BLaER1 treated with 17β-estradiol and CSF1 and Interleukin-3, amounts not matched to agents 10 nM and 100 nM (cell line): Measurements from ENCODE around the gene UBAP2.

Experiments
- H3K27ac ChIP-seq, 11 experiments: shearing (Covaris generic); formaldehyde crosslinking; 2 replicates each; pipeline ENCODE4 v1.8.1; 2022
- H3K27me3 ChIP-seq, 11 experiments: shearing (Covaris generic); formaldehyde crosslinking; 2 replicates each; pipeline ENCODE4 v1.8.1; 2022
- H3K36me3 ChIP-seq, 11 experiments: shearing (Covaris generic); formaldehyde crosslinking; 2 replicates each; pipeline ENCODE4 v1.8.1; 2022
- H3K4me1 ChIP-seq, 10 experiments: shearing (Covaris generic); formaldehyde crosslinking; 2 replicates each; pipeline ENCODE4 v1.8.1; 2022
- H3K4me2 ChIP-seq, 11 experiments: shearing (Covaris generic); formaldehyde crosslinking; 2 replicates each; pipeline ENCODE4 v1.8.1; 2022
- H3K4me3 ChIP-seq, 10 experiments: shearing (Covaris generic); formaldehyde crosslinking; 2 replicates each; pipeline ENCODE4 v1.8.1; 2022
- H3K9ac ChIP-seq, 11 experiments: shearing (Covaris generic); formaldehyde crosslinking; 2 replicates each; pipeline ENCODE4 v1.8.1; 2022
- H3K9me3 ChIP-seq, 11 experiments: shearing (Covaris generic); formaldehyde crosslinking; replicated peaks in 1 of 11; 2 replicates each; pipeline ENCODE4 v1.8.1; 2022
- H4K20me1 ChIP-seq, 11 experiments: shearing (Covaris generic); formaldehyde crosslinking; 2 replicates each; pipeline ENCODE4 v1.8.1; 2022
- Cebpa-rat ChIP-seq, 11 experiments: shearing (Covaris generic); IDR thresholded peaks; 2 replicates each; pipeline ENCODE4 v1.8.1; 2022

UBAP2 gene

DNA sequence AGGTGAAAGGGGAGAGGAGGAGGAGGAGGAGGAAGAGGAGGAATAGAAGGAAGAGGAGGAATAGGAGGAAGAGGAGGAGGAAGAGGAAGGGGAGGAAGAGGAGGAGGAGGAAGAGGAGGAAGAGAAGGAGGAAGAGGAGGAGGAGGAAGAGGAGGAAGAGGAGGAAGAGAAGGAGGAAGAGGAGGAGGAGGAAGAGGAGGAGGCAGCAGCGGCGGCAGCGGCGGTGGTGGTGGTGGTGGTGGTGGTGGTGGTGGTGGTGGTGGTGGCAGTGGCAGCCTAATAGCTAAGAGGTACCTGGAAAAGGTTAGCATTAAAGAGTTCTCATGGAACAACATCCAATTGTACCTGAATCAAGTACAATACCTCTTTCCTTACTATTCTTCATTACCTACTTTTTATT, 32.5 kb downstream of the UBAP2 start:
- Histone ChIP-seq H3K4me1 (peaks cover 0 to 4% (median 0%) of the 10 kb centered on the region in 10 experiments; a peak in 1 of 20 replicates), H3K9me3 (no peaks in the 10 kb centered on the region), H4K20me1 (peaks cover 35 to 100% (median 93%) of the 10 kb centered on the region in 11 experiments; a peak in 21 of 22 replicates), H3K4me2 (no peak overlapping the region), H3K36me3 (peaks cover 59 to 80% (median 65%) of the 10 kb centered on the region in 11 experiments), H3K4me3 (no peak overlapping the region), H3K9ac (no peak overlapping the region), H3K27me3 (no peaks in the 10 kb centered on the region), H3K27ac (no peak overlapping the region)
- no peak for TF ChIP-seq Cebpa-rat (IDR thresholded peaks at IDR 0.05)

DNA sequence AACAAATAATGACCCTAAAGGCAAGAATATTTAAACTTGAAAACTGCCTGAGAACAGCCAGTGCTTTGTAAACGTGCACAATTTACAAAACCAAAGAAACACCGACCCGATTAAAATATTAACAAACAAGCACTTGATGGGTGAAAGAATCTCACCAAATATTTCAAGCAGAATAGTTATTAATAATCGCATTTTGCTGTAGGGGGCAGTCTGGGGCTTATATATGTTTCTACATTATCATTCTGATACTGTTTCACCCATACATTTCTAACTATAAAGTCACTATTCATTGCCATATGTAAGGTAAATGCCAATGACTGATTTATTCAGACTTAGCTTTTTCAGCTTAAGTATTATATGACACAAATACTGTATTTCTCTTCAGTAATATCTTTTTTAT, 37.7 kb downstream of the UBAP2 start:
- Histone ChIP-seq H3K9ac (no peak overlapping the region), H3K27ac (no peak overlapping the region), H3K9me3 (no peaks in the 10 kb centered on the region), H3K4me3 (no peak overlapping the region), H3K36me3 (peaks cover 81 to 97% (median 89%) of the 10 kb centered on the region in 11 experiments), H3K4me2 (no peak overlapping the region), H3K4me1 (peaks cover 0 to 4% (median 0%) of the 10 kb centered on the region in 10 experiments; a peak in 1 of 20 replicates), H3K27me3 (no peaks in the 10 kb centered on the region), H4K20me1 (peaks cover 4 to 89% (median 70%) of the 10 kb centered on the region in 11 experiments; a peak in 18 of 22 replicates)
- no peak for TF ChIP-seq Cebpa-rat (IDR thresholded peaks at IDR 0.05)

DNA sequence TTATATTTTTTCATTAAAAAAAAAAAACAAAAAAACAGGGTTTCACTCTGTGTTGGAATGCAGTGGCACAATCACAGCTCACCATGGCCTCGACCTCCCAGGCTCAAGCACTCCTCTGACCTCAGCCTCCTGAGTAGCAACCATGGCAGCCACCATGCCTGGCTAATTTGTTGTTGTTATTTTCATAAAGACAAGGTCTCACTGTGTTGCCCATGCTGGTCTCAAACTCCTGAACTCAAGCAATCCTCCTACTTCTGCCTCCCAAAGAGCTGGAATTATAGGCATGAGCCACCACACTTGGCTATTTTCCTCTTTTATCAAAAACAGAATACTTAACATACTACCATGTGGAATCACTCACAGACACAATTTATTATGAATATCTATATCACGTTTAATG, 46.7 kb downstream of the UBAP2 start:
- no peak overlapping the region for H3K4me3 ChIP-seq
- peaks cover 0 to 54% (median 19%) of the 10 kb centered on the region in 11 experiments; a peak in 19 of 22 replicates for H4K20me1 ChIP-seq
- TF ChIP-seq Cebpa-rat (IDR thresholded peaks at IDR 0.05) = no peak
- H3K27me3 ChIP-seq = no peaks in the 10 kb centered on the region
- no peaks in the 10 kb centered on the region for H3K9me3 ChIP-seq
- no peak overlapping the region for H3K9ac ChIP-seq
- H3K36me3 ChIP-seq = peaks cover 85 to 100% (median 95%) of the 10 kb centered on the region in 11 experiments
- H3K27ac ChIP-seq = no peak overlapping the region
- no peaks in the 10 kb centered on the region for H3K4me1 ChIP-seq
- no peak overlapping the region for H3K4me2 ChIP-seq

DNA sequence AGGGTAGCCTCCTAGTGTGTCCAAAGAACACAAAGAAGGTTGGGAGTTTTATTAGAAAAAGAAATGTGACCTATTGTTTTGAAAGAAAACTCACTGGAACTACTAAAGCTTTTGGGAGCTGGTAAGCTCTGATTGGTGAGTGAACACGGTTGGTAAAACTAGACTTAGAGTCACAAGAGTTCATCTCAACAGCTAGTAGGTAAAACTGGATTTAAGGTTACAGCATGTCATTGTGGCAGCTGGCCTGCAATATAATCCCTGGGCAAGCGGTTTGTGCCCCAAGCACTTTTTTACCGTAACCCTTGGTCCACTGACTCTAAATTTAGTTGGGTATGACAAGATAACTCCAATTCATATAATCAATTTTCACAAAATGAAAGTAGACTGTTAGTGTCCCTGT, 47.4 kb downstream of the UBAP2 start:
- H3K4me3 ChIP-seq = no peak overlapping the region
- H3K9ac ChIP-seq = no peak overlapping the region
- H4K20me1 ChIP-seq = peaks cover 0 to 54% (median 17%) of the 10 kb centered on the region in 11 experiments; a peak in 19 of 22 replicates
- peaks cover 87 to 100% (median 95%) of the 10 kb centered on the region in 11 experiments for H3K36me3 ChIP-seq
- H3K9me3 ChIP-seq = no peaks in the 10 kb centered on the region
- no peak overlapping the region for H3K4me2 ChIP-seq
- H3K4me1 ChIP-seq = no peaks in the 10 kb centered on the region
- no peak overlapping the region for H3K27ac ChIP-seq
- H3K27me3 ChIP-seq = no peaks in the 10 kb centered on the region
- no peak for TF ChIP-seq Cebpa-rat (IDR thresholded peaks at IDR 0.05)

DNA sequence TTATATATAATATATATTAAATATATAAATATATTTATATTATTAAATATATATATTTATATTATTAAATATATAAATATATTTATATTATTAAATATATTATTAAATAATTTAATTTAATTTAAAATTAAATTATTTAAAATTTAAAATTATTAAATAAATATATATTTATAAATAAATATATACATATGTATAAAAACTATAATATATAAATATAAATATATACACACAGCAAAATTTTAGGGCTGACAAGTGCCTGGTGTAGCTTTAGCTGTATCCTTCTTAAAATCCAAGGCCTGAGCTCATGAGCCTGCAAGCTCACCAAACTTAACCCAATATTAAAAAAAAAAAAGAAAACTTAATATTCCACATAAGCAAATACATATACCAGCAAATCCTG, 53.2 kb downstream of the UBAP2 start:
- Histone ChIP-seq H3K27me3 (no peaks in the 10 kb centered on the region), H3K36me3 (peaks cover 83 to 95% (median 90%) of the 10 kb centered on the region in 11 experiments), H3K27ac (no peak overlapping the region), H3K4me1 (no peaks in the 10 kb centered on the region), H3K4me3 (no peak overlapping the region), H4K20me1 (peaks cover 0 to 43% (median 11%) of the 10 kb centered on the region in 11 experiments; a peak in 12 of 22 replicates), H3K9ac (no peak overlapping the region), H3K4me2 (no peak overlapping the region), H3K9me3 (no peaks in the 10 kb centered on the region)
- no peak for TF ChIP-seq Cebpa-rat (IDR thresholded peaks at IDR 0.05)

DNA sequence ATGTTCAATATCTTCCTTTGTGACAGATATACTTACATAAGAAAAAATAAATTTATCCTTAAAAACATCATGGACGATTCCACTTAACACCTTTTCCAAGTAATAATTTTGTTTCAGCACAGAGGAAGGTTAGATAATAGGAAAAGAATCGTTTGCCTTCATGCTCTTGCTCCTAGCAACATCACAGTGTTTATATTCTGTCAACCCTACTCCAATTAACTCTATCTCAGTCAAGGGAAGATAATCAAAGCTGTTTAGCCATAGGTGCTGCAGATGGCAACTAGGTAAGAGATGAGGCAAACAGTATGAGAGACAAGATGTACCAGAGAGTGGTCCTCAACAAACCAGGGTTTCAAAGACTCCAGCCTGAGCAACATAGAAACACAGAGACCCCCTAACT, 55.6 kb downstream of the UBAP2 start:
- H3K4me2 ChIP-seq = no peak overlapping the region
- H3K27me3 ChIP-seq = no peaks in the 10 kb centered on the region
- no peaks in the 10 kb centered on the region for H3K9me3 ChIP-seq
- H3K36me3 ChIP-seq = peaks cover 79 to 95% (median 92%) of the 10 kb centered on the region in 11 experiments
- peaks cover 0 to 44% (median 17%) of the 10 kb centered on the region in 11 experiments; a peak in 12 of 22 replicates for H4K20me1 ChIP-seq
- no peak overlapping the region for H3K27ac ChIP-seq
- H3K9ac ChIP-seq = no peak overlapping the region
- TF ChIP-seq Cebpa-rat (IDR thresholded peaks at IDR 0.05) = no peak
- no peak overlapping the region for H3K4me3 ChIP-seq
- no peaks in the 10 kb centered on the region for H3K4me1 ChIP-seq

DNA sequence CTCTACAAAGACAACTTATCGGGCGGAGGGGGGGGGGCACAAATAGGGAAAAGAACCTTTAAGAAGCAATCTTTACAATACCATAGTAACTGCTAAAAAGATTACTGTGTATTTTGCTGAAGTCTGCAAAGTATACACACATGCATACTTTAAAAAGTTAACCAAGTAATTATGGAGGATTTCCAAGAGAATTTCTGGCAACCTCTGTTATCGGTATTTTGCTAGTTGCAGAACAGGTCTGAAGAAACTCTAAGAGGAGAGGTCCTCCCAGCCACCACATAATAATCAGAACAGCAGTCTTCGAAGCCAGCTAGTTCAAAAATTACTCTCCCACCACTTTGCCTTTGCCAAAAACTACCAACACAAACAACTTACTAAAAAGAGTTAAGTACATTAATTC, 56.1 kb downstream of the UBAP2 start:
- Histone ChIP-seq H4K20me1 (peaks cover 0 to 49% (median 19%) of the 10 kb centered on the region in 11 experiments; a peak in 10 of 22 replicates), H3K36me3 (peaks cover 79 to 95% (median 92%) of the 10 kb centered on the region in 11 experiments), H3K4me2 (no peak overlapping the region), H3K9ac (no peak overlapping the region), H3K9me3 (no peaks in the 10 kb centered on the region), H3K27ac (no peak overlapping the region), H3K27me3 (no peaks in the 10 kb centered on the region), H3K4me1 (no peaks in the 10 kb centered on the region), H3K4me3 (no peak overlapping the region)
- no peak for TF ChIP-seq Cebpa-rat (IDR thresholded peaks at IDR 0.05)

DNA sequence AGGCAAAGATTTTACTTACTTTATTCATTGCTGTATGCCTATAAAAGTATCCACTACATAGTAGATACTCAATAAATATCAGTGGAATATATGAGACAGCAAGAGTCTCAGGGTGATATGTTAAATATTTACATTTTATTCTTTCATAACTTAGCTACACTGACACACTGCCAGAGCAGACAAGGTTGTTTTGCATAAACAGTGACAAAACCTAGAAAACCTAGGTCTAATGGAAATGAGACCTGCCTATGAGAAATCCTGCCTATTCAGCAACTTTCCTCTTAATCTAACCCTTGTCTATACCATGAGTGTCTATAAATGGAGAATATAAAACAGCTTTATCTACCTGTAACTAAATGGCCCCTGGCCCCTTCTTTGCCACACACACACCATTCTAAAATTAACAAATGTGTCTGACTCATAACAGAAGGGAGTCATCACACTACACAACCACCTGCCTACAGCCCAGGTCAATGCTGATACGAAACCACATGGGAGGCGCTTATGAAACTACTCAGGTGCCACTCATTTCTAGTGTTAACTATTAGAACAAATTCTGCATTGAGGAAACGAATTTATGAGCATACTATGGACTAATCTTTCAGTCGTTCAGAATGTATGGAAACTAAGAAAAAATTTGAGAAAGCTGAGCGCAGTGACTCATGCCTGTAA, 60.3 kb downstream of the UBAP2 start:
- H3K4me3 ChIP-seq = no peak overlapping the region
- peaks cover 83 to 98% (median 94%) of the 10 kb centered on the region in 11 experiments for H3K36me3 ChIP-seq
- H3K9ac ChIP-seq = no peak overlapping the region
- H3K27me3 ChIP-seq = no peaks in the 10 kb centered on the region
- H4K20me1 ChIP-seq = peaks cover 0 to 43% (median 21%) of the 10 kb centered on the region in 11 experiments; a peak in 12 of 22 replicates
- no peak overlapping the region for H3K27ac ChIP-seq
- H3K4me2 ChIP-seq = no peak overlapping the region
- H3K4me1 ChIP-seq = no peaks in the 10 kb centered on the region
- TF ChIP-seq Cebpa-rat (IDR thresholded peaks at IDR 0.05) = no peak
- H3K9me3 ChIP-seq = no peaks in the 10 kb centered on the region

DNA sequence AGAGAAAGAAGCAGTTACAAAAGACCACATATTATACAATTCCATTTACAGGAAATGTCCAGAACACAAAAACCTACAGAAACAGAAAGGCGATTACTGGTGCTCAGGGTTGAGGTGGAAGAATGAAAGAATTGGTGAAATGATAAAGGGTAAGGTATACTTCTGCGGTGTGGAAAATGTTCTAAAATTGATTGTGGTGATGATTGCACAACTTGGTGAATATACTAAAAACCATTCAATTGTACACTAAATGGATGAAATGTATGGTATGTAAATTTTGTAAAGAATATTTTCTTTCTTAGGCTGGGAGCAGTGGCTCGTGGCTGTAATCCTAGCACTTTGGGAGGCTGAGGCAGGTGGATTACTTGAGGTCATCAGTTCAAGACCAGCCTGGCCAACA, 72.3 kb downstream of the UBAP2 start:
- TF ChIP-seq Cebpa-rat (IDR thresholded peaks at IDR 0.05) = no peak
- Histone ChIP-seq H3K4me2 (no peak overlapping the region), H3K27ac (no peak overlapping the region), H3K9me3 (no peaks in the 10 kb centered on the region), H3K36me3 (peaks cover 78 to 96% (median 92%) of the 10 kb centered on the region in 11 experiments), H3K4me3 (no peak overlapping the region), H3K4me1 (no peaks in the 10 kb centered on the region), H3K9ac (no peak overlapping the region), H4K20me1 (peaks cover 0 to 14% (median 3%) of the 10 kb centered on the region in 11 experiments; a peak in 3 of 22 replicates), H3K27me3 (no peaks in the 10 kb centered on the region)

DNA sequence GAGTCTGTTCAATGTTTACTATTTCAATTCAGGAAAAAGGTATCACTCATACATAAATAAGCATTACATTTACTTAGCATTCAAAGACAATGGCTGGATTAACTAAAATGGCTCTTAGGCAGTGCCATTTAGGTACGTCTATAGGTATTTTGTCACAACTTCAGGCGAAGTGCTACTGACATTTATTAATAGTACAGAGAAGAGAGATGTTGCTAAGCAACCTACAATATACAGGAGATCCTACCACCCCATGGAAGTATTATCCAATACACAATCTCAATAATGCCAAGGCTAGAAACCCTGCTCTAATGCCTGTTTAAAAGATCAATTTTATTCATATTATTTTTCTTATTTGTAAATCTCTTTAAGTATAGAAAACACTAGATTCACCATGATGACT, 76.0 kb downstream of the UBAP2 start:
- H3K9me3 ChIP-seq = no peaks in the 10 kb centered on the region
- no peak overlapping the region for H3K4me2 ChIP-seq
- no peaks in the 10 kb centered on the region for H3K27me3 ChIP-seq
- peaks cover 0 to 12% (median 0%) of the 10 kb centered on the region in 11 experiments; a peak in 2 of 22 replicates for H4K20me1 ChIP-seq
- H3K36me3 ChIP-seq = peaks cover 88 to 100% (median 96%) of the 10 kb centered on the region in 11 experiments
- H3K4me1 ChIP-seq = no peaks in the 10 kb centered on the region
- H3K4me3 ChIP-seq = no peak overlapping the region
- no peak for TF ChIP-seq Cebpa-rat (IDR thresholded peaks at IDR 0.05)
- H3K9ac ChIP-seq = no peak overlapping the region
- no peak overlapping the region for H3K27ac ChIP-seq
